Endodermal cell (in vitro differentiated cells): ENCODE measurements around the gene PDLIM5. TPM values are rescaled to one million over a fixed set of nuclear protein-coding genes. Genes with fewer than 3 reads are reported as not detected.

ENCODE experiments used
- DNase-seq: peaks from one replicate; pipeline ENCODE4 v3.0.0-alpha.2; 2017
- H3K27ac ChIP-seq: 2 replicates; pipeline ENCODE4 v1.5.1; 2013; ENCODE audit warnings: mild to moderate bottlenecking, low read depth, low read length, moderate library complexity
- H3K27me3 ChIP-seq: 2 replicates; pipeline ENCODE4 v1.6.1; 2013; ENCODE audit warnings: mild to moderate bottlenecking, low read length, moderate library complexity; ENCODE audit not compliant: insufficient read depth, control insufficient read depth, poor library complexity, severe bottlenecking
- H3K36me3 ChIP-seq: 2 replicates; pipeline ENCODE4 v1.7.0; 2013; ENCODE audit warnings: mild to moderate bottlenecking, low read length, moderate library complexity; ENCODE audit not compliant: control insufficient read depth, insufficient read depth
- H3K4me1 ChIP-seq: one replicate; pipeline ENCODE4 v1.7.0; 2013; ENCODE audit warnings: low read length; ENCODE audit not compliant: control insufficient read depth, insufficient read depth
- H3K4me3 ChIP-seq: 2 replicates; pipeline ENCODE4 v1.5.1; 2013; ENCODE audit warnings: mild to moderate bottlenecking, low read length, moderate library complexity
- H3K9ac ChIP-seq: 2 replicates; pipeline ENCODE4 v1.6.1; 2013; ENCODE audit warnings: mild to moderate bottlenecking, low read length, moderate library complexity; ENCODE audit not compliant: poor library complexity, severe bottlenecking; ENCODE audit errors: extremely low read depth
- H3K9me3 ChIP-seq: 2 replicates; pipeline ENCODE4 v1.6.1; 2013; ENCODE audit warnings: mild to moderate bottlenecking, low read length, moderate library complexity; ENCODE audit not compliant: control insufficient read depth
- H3K27ac Mint-ChIP-seq: 2 replicates; pipeline ENCODE4 v1.8.0; 2020; ENCODE audit warnings: mixed read lengths
- H3K27me3 Mint-ChIP-seq: 2 replicates; pipeline ENCODE4 v1.8.0; 2021; ENCODE audit warnings: mild to moderate bottlenecking, mixed read lengths; ENCODE audit not compliant: insufficient read depth
- H3K36me3 Mint-ChIP-seq: 2 replicates; pipeline ENCODE4 v1.8.0; 2020; ENCODE audit warnings: low read depth, mixed read lengths
- H3K4me1 Mint-ChIP-seq: 2 replicates; pipeline ENCODE4 v1.8.0; 2020; ENCODE audit warnings: mixed read lengths
- H3K4me3 Mint-ChIP-seq: 2 replicates; pipeline ENCODE4 v1.8.0; 2020; ENCODE audit warnings: mild to moderate bottlenecking, moderate library complexity, mixed read lengths
- H3K9me3 Mint-ChIP-seq: 2 replicates; pipeline ENCODE4 v1.8.0; 2020; ENCODE audit warnings: mild to moderate bottlenecking, mixed read lengths
- WGBS, 2 experiments: methylation state at CpG; one replicate each; pipeline versions ENCODE4 v1.1.5 to v1.1.7; 2013; ENCODE audit warnings: missing lambda C conversion rate in 2 of 2, mixed read lengths in 1 of 2; ENCODE audit not compliant: insufficient coverage in 1 of 2, insufficient read length in 1 of 2; 5-methylcytosine and 5-hydroxymethylcytosine counted together
- total RNA-seq, 2 donors: library from RNA; stranded (reverse); fragmentation: NEBNext Ultra II Directional in 1 of 2; extraction: Animal tissue kit (Norgen Biotek cat#: 25700) in 1 of 2; gene quantifications; 2 replicates in 1 of 2; 3 replicates in 1 of 2; pipeline ENCODE4 v1.2.1, GENCODE V29; 2021
- TF ChIP-seq, protein P1 (sequence below): fragments of 200-600 bp; sonication (generic); conservative IDR thresholded peaks from 2 replicates; pipeline ENCODE4 v1.5.0; 2021; ENCODE audit warnings: antibody characterized with exemption, mild to moderate bottlenecking

PDLIM5 gene
- total RNA-seq, 2 donors from 2014 or later: 91.0 to 149 TPM

DNA sequence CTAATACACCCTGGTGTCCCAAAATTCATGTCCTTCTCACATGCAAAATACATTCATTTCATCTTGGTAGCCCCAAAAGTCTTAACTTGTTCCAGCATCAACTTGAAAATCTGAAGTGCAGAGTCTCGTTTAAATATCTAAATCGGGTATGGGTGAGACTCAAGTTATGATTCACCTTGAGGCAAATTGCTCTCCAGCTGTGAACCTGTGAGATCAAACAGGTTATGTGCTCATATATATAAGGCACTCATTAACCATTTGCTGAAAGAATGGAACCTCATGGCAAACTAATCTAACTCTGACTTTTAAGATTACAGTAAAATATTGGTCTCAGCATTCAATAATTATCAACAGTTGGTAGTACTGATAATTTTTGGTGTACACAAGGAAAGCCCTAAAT is 55.5 kb downstream of the PDLIM5 start:
- Mint-ChIP-seq H3K4me1 (peaks cover 29% of the 10 kb centered on the region), H3K27ac (no peak overlapping the region), H3K9me3 (no peaks in the 10 kb centered on the region), H3K4me3 (no peak overlapping the region), H3K27me3 (no peaks in the 10 kb centered on the region), H3K36me3 (peaks cover 28% of the 10 kb centered on the region)
- H3K4me3 ChIP-seq: no peak overlapping the region
- H3K27ac ChIP-seq: no peak overlapping the region
- no peak overlapping the region for H3K9ac ChIP-seq
- TF ChIP-seq, protein P1, sequence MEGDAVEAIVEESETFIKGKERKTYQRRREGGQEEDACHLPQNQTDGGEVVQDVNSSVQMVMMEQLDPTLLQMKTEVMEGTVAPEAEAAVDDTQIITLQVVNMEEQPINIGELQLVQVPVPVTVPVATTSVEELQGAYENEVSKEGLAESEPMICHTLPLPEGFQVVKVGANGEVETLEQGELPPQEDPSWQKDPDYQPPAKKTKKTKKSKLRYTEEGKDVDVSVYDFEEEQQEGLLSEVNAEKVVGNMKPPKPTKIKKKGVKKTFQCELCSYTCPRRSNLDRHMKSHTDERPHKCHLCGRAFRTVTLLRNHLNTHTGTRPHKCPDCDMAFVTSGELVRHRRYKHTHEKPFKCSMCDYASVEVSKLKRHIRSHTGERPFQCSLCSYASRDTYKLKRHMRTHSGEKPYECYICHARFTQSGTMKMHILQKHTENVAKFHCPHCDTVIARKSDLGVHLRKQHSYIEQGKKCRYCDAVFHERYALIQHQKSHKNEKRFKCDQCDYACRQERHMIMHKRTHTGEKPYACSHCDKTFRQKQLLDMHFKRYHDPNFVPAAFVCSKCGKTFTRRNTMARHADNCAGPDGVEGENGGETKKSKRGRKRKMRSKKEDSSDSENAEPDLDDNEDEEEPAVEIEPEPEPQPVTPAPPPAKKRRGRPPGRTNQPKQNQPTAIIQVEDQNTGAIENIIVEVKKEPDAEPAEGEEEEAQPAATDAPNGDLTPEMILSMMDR: no peak
- H3K9me3 ChIP-seq: no peaks in the 10 kb centered on the region
- H3K36me3 ChIP-seq: peaks cover 24% of the 10 kb centered on the region
- peaks cover 5% of the 10 kb centered on the region for H3K4me1 ChIP-seq
- H3K27me3 ChIP-seq: no peaks in the 10 kb centered on the region
- no peak for DNase-seq
- 92 to 100% methylated on average over 2 of the region's 2 CpGs for WGBS, 2 experiments

DNA sequence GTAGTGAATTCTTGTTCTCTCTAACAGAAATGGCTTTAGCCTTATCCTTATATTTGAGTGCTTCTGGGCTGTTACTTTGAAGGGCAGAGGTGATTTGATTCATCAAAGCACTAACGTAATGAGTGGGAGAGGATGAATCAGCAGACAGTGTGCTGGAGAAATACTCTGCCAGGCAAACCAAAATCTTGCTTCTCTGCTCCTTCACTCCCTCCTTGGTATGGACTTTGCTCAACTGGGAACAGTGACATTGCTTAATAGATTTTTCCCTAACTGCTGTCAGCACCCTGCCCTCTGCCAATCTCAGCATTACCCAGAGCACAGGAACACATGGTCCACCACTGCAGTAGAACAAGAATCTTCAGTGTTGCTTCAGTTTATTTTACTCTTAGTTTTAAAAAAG is 56.0 kb downstream of the PDLIM5 start:
- no peak overlapping the region for H3K4me3 Mint-ChIP-seq
- H3K27me3 ChIP-seq: no peaks in the 10 kb centered on the region
- peaks cover 28% of the 10 kb centered on the region for H3K36me3 Mint-ChIP-seq
- peaks cover 5% of the 10 kb centered on the region for H3K4me1 ChIP-seq
- peak overlapping the region; percentile 38 for H3K27ac Mint-ChIP-seq
- H3K27ac ChIP-seq: no peak overlapping the region
- DNase-seq: no peak
- H3K9ac ChIP-seq: no peak overlapping the region
- H3K4me1 Mint-ChIP-seq: peaks cover 29% of the 10 kb centered on the region
- no peak overlapping the region for H3K4me3 ChIP-seq
- 94% methylated on average over 1 of the region's 1 CpG; no CpG with 5 or more reads in 1 of the 2 experiments for WGBS, 2 experiments
- TF ChIP-seq, protein P1: no peak
- H3K36me3 ChIP-seq: peaks cover 24% of the 10 kb centered on the region
- no peaks in the 10 kb centered on the region for H3K9me3 ChIP-seq
- no peaks in the 10 kb centered on the region for H3K9me3 Mint-ChIP-seq
- no peaks in the 10 kb centered on the region for H3K27me3 Mint-ChIP-seq

DNA sequence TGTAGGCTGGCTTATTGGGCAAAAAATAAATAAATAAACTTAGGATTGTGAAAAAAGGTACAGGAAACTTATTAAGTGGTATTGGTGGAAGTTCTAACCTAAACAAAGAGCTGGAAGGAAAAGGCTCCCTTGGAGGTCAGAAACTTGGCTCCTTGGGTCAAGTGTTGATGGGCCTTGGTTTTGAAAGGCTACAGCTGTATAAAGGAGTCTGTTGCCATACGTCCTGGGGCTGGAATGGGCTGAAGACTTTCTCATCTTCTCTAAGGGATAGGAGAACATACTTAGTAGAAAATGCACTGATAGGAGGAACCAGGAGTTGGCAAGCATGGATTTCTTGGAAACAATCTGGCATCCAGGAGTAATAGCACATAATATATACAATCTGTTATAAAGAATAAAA is 56.6 kb downstream of the PDLIM5 start:
- peaks cover 26% of the 10 kb centered on the region for H3K36me3 Mint-ChIP-seq
- Histone ChIP-seq H3K27me3 (no peaks in the 10 kb centered on the region), H3K27ac (no peak overlapping the region), H3K36me3 (peaks cover 24% of the 10 kb centered on the region), H3K9me3 (no peaks in the 10 kb centered on the region), H3K4me3 (no peak overlapping the region), H3K4me1 (peaks cover 5% of the 10 kb centered on the region), H3K9ac (no peak overlapping the region)
- H3K4me1 Mint-ChIP-seq: peaks cover 29% of the 10 kb centered on the region
- H3K4me3 Mint-ChIP-seq: no peak overlapping the region
- H3K9me3 Mint-ChIP-seq: no peaks in the 10 kb centered on the region
- WGBS, 2 experiments: 82% methylated on average over 1 of the region's 1 CpG; no CpG with 5 or more reads in 1 of the 2 experiments
- no peaks in the 10 kb centered on the region for H3K27me3 Mint-ChIP-seq
- TF ChIP-seq, protein P1: no peak
- DNase-seq: no peak
- peak overlapping the region; percentile 38 for H3K27ac Mint-ChIP-seq
